Endometrial microvascular endothelial cells (primary cell): ENCODE results near the gene INAFM2. TPM values are rescaled to one million over a fixed set of nuclear protein-coding genes. Genes with fewer than 3 reads are reported as not detected.

ENCODE experiments used
- in situ Hi-C: cut with HindIII; loops from 2 replicates; pipeline ENCODE4 v1.10.0; 2017; ENCODE audit warnings: low sequenced_read_pairs, low pct_unique_long_range_greater_than_20kb; ENCODE audit errors: inconsistent ontology term
- total RNA-seq: library from RNA; depleted of rRNA; stranded (reverse); fragments of >200 nt; gene quantifications from one replicate; pipeline ENCODE4 v1.2.3, GENCODE V29; 2015; ENCODE audit errors: inconsistent ontology term

The INAFM2 gene
- total RNA-seq, 1 donor from 2014 or later, result 15.1 TPM

DNA sequence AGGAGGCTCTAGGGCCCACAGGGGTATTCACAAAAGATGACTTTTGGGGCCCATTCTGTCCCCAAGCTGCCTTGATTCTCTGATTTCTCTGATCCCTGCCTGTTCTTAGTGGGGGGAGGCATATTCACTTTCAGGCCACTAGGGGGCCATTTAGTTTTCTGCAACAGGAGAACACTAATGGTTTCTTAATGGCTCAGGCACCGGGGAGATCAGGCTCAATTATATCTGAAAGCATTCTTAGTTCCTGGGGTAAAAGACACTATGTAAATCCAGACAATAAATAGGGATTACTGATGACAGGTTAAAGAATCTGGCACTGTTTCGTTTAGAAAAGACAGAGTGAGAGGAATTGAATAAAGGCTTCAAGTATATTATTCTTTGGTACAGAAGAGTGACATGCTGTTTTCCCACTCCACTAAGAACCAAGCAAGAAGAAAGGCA lies 2.5 kb upstream of the INAFM2 start:
- in situ Hi-C loops, result no loop called here

GRCh38 chr15:40322531-40323238 lies 807 bp upstream of the INAFM2 start:
- in situ Hi-C loops, result no loop called here

DNA sequence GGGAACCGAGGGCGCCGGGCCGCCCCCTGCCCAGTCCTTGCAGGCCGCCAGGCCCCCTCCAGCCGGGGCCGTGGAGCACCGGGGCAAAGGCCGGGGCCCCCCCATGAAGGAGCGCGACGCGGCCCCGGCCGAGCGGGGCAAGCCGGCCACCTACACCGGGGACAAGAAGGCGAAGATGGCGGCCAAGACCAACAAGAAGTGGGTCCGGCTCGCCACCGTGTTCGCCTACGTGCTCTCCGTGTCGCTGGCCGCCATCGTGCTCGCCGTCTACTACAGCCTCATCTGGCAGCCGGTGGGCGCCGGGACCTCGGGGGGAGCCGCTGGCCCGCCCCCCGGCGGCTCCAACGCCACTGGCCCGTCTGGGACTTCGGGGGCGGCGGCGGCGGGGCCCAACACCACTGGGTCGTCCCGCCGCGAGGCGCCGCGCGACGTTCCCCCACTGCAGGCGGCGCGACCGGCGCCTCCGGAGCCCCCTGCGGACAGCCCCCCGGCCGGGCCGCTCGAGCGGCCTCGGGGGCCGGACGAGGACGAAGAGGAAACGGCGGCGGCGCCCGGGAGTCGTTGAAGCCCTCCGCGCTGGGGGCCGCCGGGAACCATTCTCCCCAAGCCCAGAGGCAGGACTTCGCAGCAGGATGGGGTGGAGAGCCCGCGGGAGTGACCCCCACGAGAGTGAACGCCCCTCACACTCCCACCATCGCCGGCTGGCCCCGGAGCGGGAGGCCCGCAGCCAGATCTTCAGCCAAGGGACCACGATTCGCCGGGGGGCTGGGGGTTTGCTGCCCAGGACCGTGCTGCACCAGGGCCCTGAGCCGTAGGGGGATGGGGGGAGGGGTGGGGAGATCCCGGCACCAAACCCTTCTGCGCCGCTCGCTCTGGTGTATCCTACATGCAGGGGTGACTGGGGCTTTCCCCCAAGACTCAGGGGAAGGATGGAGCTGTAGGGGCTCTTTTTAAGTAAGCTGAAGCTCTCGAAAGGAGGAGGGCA lies 753 bp downstream of the INAFM2 start:
- in situ Hi-C loops, result no loop called here

GRCh38 chr15:40325188-40325587 lies 1.7 kb downstream of the INAFM2 start:
- in situ Hi-C loops, result no loop called here

DNA sequence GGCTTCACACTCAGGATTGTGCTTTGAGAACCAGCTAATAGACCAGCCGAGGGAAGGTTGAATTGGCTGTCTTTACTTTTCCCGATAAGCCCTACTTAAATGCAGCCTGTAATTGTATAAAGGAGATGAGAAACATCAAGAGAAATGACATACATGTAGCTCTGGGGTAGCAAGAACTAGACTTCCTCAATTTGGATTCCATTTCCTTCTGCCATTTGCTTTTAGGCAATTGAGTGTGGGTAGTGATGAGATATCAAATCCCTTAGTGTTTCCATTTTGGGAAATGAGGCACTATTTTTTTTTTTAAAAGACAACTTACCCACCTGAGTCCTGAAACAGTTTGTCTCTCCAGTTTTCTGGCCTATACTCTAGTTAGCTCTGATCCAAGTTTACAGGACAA lies 2.2 kb downstream of the INAFM2 start:
- in situ Hi-C loops, result no loop called here

GRCh38 chr15:40327457-40327856 lies 4.0 kb downstream of the INAFM2 start:
- in situ Hi-C loops, result no loop called here

- in situ Hi-C loops, result no loop called here
These were observed 4.7 kb downstream of the INAFM2 start for GRCh38 chr15:40328176-40328575.

GRCh38 chr15:40328751-40329150 lies 5.3 kb downstream of the INAFM2 start:
- in situ Hi-C loops, result no loop called here

DNA sequence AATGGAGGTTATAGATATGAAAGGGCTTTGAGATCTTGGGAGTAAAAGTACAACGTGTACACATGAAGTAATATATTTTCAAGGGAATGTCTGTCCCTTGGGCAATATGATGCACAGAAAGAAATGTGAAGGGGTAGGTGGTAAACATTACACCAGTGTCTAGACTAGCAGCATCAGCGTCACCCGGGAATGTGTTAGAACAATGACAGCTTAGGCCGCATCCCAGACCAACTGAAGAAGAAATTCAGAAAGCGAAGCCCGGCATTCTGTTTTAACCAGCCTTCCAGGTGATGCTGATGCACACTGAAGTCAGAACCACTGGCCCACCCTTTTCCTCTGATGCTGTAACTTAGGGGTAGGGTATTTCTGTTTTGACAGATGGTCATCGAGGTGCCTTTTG lies 6.3 kb downstream of the INAFM2 start:
- in situ Hi-C loops, result no loop called here

DNA sequence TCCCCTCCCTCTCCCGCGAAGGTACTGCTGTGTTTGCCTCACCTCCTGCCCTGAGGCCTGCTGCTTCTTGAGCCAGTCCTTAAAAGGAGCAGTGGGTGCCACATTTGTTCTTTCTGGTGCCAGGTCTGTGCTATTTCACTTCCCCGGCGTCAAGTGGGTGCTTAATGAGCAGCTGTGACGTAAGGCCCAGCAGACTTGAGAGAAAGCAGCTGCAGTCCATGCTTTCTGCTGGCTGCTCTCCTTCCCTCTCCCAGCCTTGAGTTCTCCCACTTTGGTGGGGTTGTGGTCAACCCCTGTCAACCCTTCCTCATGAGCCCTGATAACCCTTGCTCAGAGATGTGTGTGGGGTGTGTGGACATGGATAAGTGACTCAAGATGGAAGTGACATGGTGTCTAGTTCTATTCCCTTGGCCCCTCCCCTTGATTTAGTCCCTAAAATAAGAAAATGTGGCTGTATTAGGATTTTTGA lies 6.9 kb downstream of the INAFM2 start:
- in situ Hi-C loops, result no loop called here

- in situ Hi-C loops, result no loop called here
These were observed 7.5 kb downstream of the INAFM2 start for GRCh38 chr15:40331026-40331425.

DNA sequence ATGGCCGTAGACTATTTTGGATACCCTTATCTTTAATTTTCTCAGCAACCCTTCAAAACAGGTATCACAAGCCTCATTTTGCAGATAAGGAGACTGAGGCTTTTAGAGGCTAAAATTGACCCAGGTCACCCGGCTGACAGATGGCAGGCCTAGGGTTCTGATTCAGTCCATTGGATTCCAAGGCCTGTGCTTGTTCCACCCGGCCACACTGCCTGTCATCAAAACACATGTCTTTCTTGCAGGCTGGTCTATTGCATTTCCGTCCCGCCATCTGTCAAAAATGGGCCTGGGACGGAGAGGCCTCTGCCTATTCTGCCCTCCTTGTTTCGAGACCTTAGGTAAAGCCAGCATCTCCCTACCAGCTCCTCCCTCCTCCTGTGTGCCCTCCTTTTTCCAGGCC lies 8.1 kb downstream of the INAFM2 start:
- in situ Hi-C loops, result no loop called here

GRCh38 chr15:40332113-40332781 lies 8.8 kb downstream of the INAFM2 start:
- in situ Hi-C loops, result no loop called here

GRCh38 chr15:40333922-40334492 lies 10.5 kb downstream of the INAFM2 start:
- in situ Hi-C loops, result no loop called here

DNA sequence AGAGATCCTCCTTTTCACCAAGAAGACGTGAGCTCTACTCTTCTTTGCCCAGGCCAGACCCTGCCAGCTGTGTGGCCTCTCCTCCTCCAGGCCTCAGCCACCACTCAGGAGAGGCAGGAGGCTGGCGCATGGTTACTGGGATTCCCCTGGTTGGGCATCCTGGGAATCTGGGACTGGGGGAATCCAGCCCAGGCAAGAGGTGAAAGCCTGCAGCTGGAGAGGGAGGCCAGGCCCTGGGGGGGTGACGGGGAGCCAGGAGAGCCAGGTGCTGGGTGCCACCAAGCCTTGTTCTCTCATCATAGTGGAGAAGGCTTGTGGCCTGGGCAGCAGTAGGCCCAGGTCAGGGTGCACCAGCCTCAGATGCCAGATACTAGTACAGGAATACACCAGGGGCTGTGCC lies 11.0 kb downstream of the INAFM2 start:
- in situ Hi-C loops, result no loop called here

GRCh38 chr15:40334941-40335795 lies 11.7 kb downstream of the INAFM2 start:
- in situ Hi-C loops, result no loop called here

DNA sequence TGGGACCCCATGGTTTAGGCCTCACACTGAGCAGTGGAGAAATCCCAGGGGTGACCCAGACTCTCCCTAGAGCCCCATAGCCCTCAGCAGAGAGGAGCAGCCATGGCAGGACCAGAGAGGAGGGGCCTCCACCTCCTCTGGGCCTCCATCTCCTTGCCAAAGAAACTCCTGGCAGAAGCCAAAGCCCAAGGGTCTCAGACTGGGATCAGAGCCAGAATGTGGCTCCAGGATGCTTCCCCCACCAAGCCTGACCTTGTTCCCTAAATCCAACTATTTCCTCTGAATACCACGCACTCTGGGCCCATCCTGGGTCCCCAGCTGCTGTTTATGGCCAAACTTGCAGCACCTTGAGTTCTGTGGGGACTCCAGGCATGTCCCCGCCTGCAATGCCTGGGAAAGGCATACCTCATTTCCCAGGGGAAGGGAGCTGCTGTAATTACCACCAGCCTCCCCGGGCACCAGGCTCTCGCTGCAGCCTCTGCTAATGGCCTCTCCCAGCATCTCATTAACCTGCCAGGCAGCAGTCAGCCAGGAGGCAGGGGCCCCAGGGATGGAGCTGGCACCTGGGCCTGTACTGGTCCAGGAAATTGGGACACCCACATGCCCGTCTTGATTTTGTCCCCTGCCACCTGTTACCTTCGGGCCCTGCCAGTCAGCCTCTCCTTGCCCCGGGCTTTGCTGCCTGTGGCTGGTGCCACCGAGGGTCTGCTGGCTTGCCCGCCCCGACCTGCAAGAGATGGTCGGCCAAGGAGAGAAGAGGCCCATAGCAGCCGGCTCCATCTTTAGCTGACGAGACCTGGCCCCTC lies 12.6 kb downstream of the INAFM2 start:
- in situ Hi-C loops, result no loop called here
